Measurements from ENCODE around the gene MSANTD1.

GRCh38 chr4:3291411-3291968, 42.5 kb downstream of the MSANTD1 start:
- no peak for TF ChIP-seq EZH2 (IDR thresholded peaks at IDR 0.05; ENCODE audit: low read length, unreplicated experiment)
- TF ChIP-seq CTCF (conservative IDR thresholded peaks at IDR 0.05; ENCODE audit: low read depth, low read length), result no peak
- no peak for TF ChIP-seq EZH2phosphoT487 (IDR thresholded peaks at IDR 0.05; ENCODE audit: borderline replicate concordance, low read length)

All from PC-3 (cell line).